Measurements from ENCODE around the gene HSBP1. TPM values are rescaled to one million over a fixed set of nuclear protein-coding genes. Genes with fewer than 3 reads are reported as not detected.

The HSBP1 gene
- total RNA-seq, 3 donors from 2014 or later (not counting 1 experiment from before 2014, with no cell fraction given): 34.8 to 39.6 (median 37.8) TPM

DNA sequence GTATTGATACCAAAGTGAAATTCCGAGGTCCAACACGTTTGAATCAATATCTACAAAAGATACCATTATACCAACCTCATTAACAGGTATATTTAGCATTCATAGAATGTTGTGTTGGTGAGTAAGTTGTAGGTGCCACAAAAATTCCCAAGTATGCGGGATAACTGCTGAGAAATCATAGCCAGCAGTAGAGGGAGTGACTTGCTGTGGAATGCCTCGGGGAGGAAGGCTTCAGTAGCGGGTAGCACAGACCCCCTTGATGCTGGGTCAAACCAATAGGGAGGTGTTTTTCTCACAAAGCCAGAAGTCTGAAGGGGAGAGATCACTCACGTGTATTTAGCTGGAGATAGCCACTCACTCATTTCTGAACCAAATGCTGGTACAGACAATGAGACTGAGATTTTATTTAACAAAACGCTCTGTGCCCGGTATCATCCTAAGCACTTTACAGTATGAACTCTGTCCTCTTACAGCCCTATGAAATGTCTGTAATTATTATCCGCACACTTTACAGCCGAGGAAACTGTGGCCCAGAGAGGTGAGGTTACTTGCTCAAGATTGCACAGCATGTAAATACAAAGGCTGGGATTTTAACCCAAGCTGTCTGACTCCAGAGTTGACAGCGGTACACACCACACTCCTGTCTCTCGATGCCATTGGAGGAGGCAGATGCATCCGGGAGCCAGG is 23.1 kb downstream of the HSBP1 start:
- ATAC-seq (no peak), DNase-seq (no peak)
- Mint-ChIP-seq H3K27ac (no peak overlapping the region), H3K4me3 (no peak overlapping the region), H3K4me1 (peaks cover under 1 to 10% of the 10 kb centered on the region in 2 donors), H3K27me3 (ENCODE audit: low read depth in 2 of 2) (peaks cover 0 to 8% of the 10 kb centered on the region in 2 donors), H3K36me3 (no peaks in the 10 kb centered on the region), H3K9me3 (no peaks in the 10 kb centered on the region)
- intact Hi-C loops (cut with micrococcal nuclease): no loop called here
- 91% methylated on average over 11 of the region's 13 CpGs for WGBS (ENCODE audit: insufficient coverage)
- no peak overlapping the region for H3K4me3 ChIP-seq (ENCODE audit: low read length)
- no peaks in the 10 kb centered on the region for H3K27me3 ChIP-seq (ENCODE audit: control insufficient read depth, insufficient read depth, low read length)
- H3K27ac ChIP-seq (ENCODE audit: low read length): no peak overlapping the region
- no peaks in the 10 kb centered on the region for H3K36me3 ChIP-seq (ENCODE audit: control insufficient read depth, insufficient read depth, low read length)
- H3K4me1 ChIP-seq (ENCODE audit: control insufficient read depth, insufficient read depth, low read length): peaks cover 2% of the 10 kb centered on the region
- no peak for TF ChIP-seq CTCF (IDR thresholded peaks at IDR 0.05)
- no peaks in the 10 kb centered on the region for H3K9me3 ChIP-seq (ENCODE audit: control insufficient read depth, insufficient read depth, low read length)

- intact Hi-C loops (cut with micrococcal nuclease): no loop called here
- WGBS (ENCODE audit: insufficient coverage): 83% methylated on average over 4 of the region's 5 CpGs
- no peak overlapping the region for H3K27ac Mint-ChIP-seq
These were observed 23.7 kb downstream of the HSBP1 start for GRCh38 chr16:83831456-83831987.

GRCh38 chr16:83833921-83834320 is 26.1 kb downstream of the HSBP1 start:
- ATAC-seq (no peak), DNase-seq (no peak)
- Histone ChIP-seq H3K4me1 (ENCODE audit: control insufficient read depth, insufficient read depth, low read length) (no peaks in the 10 kb centered on the region), H3K36me3 (ENCODE audit: control insufficient read depth, insufficient read depth, low read length) (no peaks in the 10 kb centered on the region), H3K27me3 (ENCODE audit: control insufficient read depth, insufficient read depth, low read length) (no peaks in the 10 kb centered on the region), H3K27ac (ENCODE audit: low read length) (no peak overlapping the region), H3K4me3 (ENCODE audit: low read length) (no peak overlapping the region), H3K9me3 (ENCODE audit: control insufficient read depth, insufficient read depth, low read length) (no peaks in the 10 kb centered on the region)
- Mint-ChIP-seq H3K4me3 (no peak overlapping the region), H3K27ac (no peak overlapping the region), H3K27me3 (ENCODE audit: low read depth in 2 of 2) (peaks cover 0 to 8% of the 10 kb centered on the region in 2 donors), H3K4me1 (peaks cover 6 to 16% of the 10 kb centered on the region in 2 donors), H3K36me3 (no peaks in the 10 kb centered on the region), H3K9me3 (no peaks in the 10 kb centered on the region)
- intact Hi-C loops (cut with micrococcal nuclease): no loop called here
- no peak for TF ChIP-seq CTCF (IDR thresholded peaks at IDR 0.05)
- WGBS (ENCODE audit: insufficient coverage): 100% methylated on average over 2 of the region's 2 CpGs

More at GRCh38 chr16:83831456-83831987, 23.7 kb downstream of the HSBP1 start:
- no peaks in the 10 kb centered on the region for H3K27me3 ChIP-seq (ENCODE audit: control insufficient read depth, insufficient read depth, low read length)
- H3K4me3 Mint-ChIP-seq: no peak overlapping the region
- no peaks in the 10 kb centered on the region for H3K9me3 ChIP-seq (ENCODE audit: control insufficient read depth, insufficient read depth, low read length)
- no peak for DNase-seq
- ATAC-seq: no peak
- peaks cover 0 to 8% of the 10 kb centered on the region in 2 donors for H3K27me3 Mint-ChIP-seq (ENCODE audit: low read depth in 2 of 2)
- H3K4me1 ChIP-seq (ENCODE audit: control insufficient read depth, insufficient read depth, low read length): no peaks in the 10 kb centered on the region
- TF ChIP-seq CTCF (IDR thresholded peaks at IDR 0.05): no peak
- H3K36me3 Mint-ChIP-seq: no peaks in the 10 kb centered on the region
- no peak overlapping the region for H3K4me3 ChIP-seq (ENCODE audit: low read length)
- peaks cover 6 to 14% of the 10 kb centered on the region in 2 donors for H3K4me1 Mint-ChIP-seq
- no peak overlapping the region for H3K27ac ChIP-seq (ENCODE audit: low read length)
- H3K9me3 Mint-ChIP-seq: no peaks in the 10 kb centered on the region
- no peaks in the 10 kb centered on the region for H3K36me3 ChIP-seq (ENCODE audit: control insufficient read depth, insufficient read depth, low read length)

Data from natural killer cell (primary cell).